Type B pancreatic cell (in vitro differentiated cells): ENCODE data around the gene LGALS7. TPM values are rescaled to one million over a fixed set of nuclear protein-coding genes. Genes with fewer than 3 reads are reported as not detected.
"Not testable (repeated sequence)": the region's sequence is repeated elsewhere in the genome, so short reads cannot be mapped to it uniquely, and the experiment has no call there.

Experiments used
- DNase-seq: peaks from one replicate; pipeline ENCODE4 v3.0.0; 2021; ENCODE audit warnings: mixed read lengths; ENCODE audit not compliant: unreplicated experiment; ENCODE audit errors: extremely low spot score
- H3K27ac Mint-ChIP-seq: 2 replicates; pipeline ENCODE4 v1.8.0; 2021; ENCODE audit warnings: mild to moderate bottlenecking, mixed read lengths
- H3K27me3 Mint-ChIP-seq: 2 replicates; pipeline ENCODE4 v1.8.0; 2021; ENCODE audit warnings: mixed read lengths
- H3K36me3 Mint-ChIP-seq: 2 replicates; pipeline ENCODE4 v1.8.0; 2021; ENCODE audit warnings: mixed read lengths
- H3K4me1 Mint-ChIP-seq: one replicate; pipeline ENCODE4 v1.8.0; 2021; ENCODE audit warnings: mixed read lengths; ENCODE audit not compliant: unreplicated experiment
- H3K4me3 Mint-ChIP-seq: 2 replicates; pipeline ENCODE4 v1.8.0; 2021; ENCODE audit warnings: mild to moderate bottlenecking, mixed read lengths
- H3K9me3 Mint-ChIP-seq: 2 replicates; pipeline ENCODE4 v1.8.0; 2021; ENCODE audit warnings: mixed read lengths
- total RNA-seq: library from RNA; stranded (reverse); gene quantifications from 2 replicates; pipeline ENCODE4 v1.2.1, GENCODE V29; 2021; ENCODE audit warnings: low replicate concordance
- TF ChIP-seq, protein P1 (sequence below): fragments of 200-600 bp; sonication (generic); conservative IDR thresholded peaks from 2 replicates; pipeline ENCODE4 v1.5.0; 2021; ENCODE audit warnings: antibody characterized with exemption, mild to moderate bottlenecking

Gene LGALS7
- total RNA-seq, 1 donor from 2014 or later: 1.8 TPM

DNA sequence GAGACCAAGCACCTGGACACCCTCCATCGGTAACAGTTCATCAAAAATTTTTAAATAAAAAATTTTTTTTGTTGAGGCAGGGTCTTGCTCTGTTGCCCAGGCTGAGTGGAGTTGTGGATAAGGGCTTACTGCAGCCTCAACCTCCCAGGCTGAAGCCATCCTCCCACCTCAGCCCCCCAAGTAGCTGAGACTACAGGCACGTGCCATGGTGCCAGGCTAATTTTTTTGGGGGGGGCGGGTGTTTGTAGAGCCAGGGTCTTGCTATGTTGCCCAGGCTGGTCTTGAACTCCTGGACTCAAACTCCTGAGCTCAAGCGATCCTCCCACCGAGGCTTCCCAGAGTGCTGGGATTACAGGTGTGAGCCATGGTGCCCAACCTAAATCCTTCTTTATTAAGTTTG lies 20.4 kb upstream of the LGALS7 start:
- no peaks in the 10 kb centered on the region for H3K9me3 Mint-ChIP-seq
- TF ChIP-seq, protein P1, sequence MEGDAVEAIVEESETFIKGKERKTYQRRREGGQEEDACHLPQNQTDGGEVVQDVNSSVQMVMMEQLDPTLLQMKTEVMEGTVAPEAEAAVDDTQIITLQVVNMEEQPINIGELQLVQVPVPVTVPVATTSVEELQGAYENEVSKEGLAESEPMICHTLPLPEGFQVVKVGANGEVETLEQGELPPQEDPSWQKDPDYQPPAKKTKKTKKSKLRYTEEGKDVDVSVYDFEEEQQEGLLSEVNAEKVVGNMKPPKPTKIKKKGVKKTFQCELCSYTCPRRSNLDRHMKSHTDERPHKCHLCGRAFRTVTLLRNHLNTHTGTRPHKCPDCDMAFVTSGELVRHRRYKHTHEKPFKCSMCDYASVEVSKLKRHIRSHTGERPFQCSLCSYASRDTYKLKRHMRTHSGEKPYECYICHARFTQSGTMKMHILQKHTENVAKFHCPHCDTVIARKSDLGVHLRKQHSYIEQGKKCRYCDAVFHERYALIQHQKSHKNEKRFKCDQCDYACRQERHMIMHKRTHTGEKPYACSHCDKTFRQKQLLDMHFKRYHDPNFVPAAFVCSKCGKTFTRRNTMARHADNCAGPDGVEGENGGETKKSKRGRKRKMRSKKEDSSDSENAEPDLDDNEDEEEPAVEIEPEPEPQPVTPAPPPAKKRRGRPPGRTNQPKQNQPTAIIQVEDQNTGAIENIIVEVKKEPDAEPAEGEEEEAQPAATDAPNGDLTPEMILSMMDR: no peak
- no peaks in the 10 kb centered on the region for H3K36me3 Mint-ChIP-seq

DNA sequence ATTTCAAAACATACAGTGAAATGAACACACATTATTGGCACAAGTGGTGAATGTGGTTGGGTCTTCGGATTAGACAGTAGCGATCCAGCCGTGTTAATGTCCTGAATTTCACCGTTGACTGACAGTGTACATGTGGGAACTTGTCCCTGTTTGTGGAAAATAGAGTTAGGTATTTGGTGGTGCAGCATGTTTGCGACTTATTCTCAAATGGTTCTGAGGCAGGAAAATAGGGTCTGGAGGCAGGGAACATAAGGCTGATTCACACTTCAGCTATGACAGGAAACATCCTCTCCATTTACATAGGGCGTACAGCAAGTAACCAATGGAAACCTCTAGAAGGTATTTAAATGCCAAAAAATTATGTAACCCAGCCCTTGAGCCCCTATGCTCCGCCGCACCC lies 19.9 kb upstream of the LGALS7 start:
- peak overlapping the region; percentile 54 for H3K4me3 Mint-ChIP-seq

More for the DNA sequence above, 20.4 kb upstream of the LGALS7 start:
- DNase-seq: no peak
- no peak overlapping the region for H3K4me3 Mint-ChIP-seq
- peaks cover 4% of the 10 kb centered on the region for H3K4me1 Mint-ChIP-seq
- peaks cover 3% of the 10 kb centered on the region for H3K27me3 Mint-ChIP-seq
- H3K27ac Mint-ChIP-seq: no peak overlapping the region

DNA sequence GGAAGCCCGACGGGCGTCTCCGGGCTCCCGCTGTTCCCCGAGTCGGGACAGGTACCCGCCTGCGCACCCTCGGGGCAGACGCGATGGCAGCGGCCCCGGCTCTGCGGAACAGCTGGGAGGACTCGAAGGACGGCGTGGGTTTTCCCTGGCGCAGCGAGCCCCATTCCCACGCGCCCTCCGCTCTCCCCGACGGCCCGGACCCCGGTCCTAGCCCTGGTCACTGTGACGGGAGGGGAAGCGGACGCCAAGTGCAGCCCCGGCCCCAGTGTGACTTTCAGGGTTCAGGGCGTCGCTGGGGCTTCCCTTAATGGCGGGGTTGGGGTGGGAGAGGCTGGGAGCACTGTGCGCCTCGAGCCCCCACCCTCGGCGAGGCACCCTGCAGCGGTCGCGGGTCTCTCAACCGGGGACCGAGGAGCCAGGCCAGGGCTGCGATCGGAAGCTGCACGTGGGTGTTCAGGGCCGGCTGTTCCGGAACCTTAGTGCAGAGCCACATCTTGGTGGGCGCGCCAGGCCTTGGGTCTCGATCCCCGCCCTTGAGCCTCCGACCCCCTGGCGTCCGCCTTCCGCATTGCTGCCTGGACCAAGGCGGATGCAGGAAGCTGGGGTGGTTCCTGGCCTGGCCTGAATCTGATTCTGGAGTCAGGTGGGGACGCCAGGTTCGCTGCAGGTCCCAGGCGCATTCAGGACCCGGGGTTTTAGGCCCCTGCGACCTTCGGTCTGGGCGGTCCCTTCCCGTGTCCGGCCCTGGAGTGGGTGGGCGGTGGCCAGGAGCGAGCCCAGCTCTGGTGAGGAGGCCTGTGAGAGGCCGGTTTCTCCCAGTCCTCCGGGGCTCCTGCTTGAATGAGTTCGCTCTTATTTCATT lies 19.2 kb upstream of the LGALS7 start:
- H3K27me3 Mint-ChIP-seq: peaks cover 3% of the 10 kb centered on the region
- peak overlapping the region; percentile 68 for H3K27ac Mint-ChIP-seq
- no peaks in the 10 kb centered on the region for H3K36me3 Mint-ChIP-seq
- H3K9me3 Mint-ChIP-seq: no peaks in the 10 kb centered on the region
- peaks cover 4% of the 10 kb centered on the region for H3K4me1 Mint-ChIP-seq
- DNase-seq: no peak
- no peak overlapping the region for H3K4me3 Mint-ChIP-seq
- TF ChIP-seq, protein P1: no peak

More for the DNA sequence above, 19.9 kb upstream of the LGALS7 start:
- H3K4me1 Mint-ChIP-seq: peaks cover 4% of the 10 kb centered on the region
- TF ChIP-seq, protein P1: no peak
- DNase-seq: no peak
- no peaks in the 10 kb centered on the region for H3K36me3 Mint-ChIP-seq
- H3K9me3 Mint-ChIP-seq: no peaks in the 10 kb centered on the region
- peaks cover 3% of the 10 kb centered on the region for H3K27me3 Mint-ChIP-seq
- peak overlapping the region; percentile 68 for H3K27ac Mint-ChIP-seq

DNA sequence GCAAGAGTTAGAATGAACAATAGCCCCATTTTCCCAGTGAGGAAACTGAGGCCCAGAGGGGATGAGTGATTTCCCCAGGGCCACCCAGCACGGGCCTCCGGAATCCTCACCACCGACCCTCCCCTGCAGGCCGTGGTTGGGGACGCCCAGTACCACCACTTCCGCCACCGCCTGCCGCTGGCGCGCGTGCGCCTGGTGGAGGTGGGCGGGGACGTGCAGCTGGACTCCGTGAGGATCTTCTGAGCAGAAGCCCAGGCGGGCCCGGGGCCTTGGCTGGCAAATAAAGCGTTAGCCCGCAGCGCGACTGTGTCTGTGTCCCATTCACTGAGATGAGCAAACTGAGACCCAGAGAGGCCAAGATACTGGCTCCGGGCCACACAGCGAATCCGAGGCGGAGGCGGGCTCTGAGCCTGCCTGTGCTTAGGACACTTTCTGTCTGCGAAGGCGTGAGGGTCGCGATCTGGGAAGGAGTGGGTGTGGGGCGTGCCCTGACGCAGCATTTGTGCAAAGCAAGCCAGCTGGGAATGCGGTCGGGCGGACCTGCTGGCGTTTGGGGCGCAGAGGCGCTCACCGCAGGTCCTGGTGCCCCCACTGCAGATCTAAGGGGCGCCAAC lies 18.2 kb upstream of the LGALS7 start:
- not testable (repeated sequence) for H3K9me3 Mint-ChIP-seq, H3K4me1 Mint-ChIP-seq, H3K4me3 Mint-ChIP-seq, H3K27me3 Mint-ChIP-seq, H3K27ac Mint-ChIP-seq, H3K36me3 Mint-ChIP-seq, DNase-seq

DNA sequence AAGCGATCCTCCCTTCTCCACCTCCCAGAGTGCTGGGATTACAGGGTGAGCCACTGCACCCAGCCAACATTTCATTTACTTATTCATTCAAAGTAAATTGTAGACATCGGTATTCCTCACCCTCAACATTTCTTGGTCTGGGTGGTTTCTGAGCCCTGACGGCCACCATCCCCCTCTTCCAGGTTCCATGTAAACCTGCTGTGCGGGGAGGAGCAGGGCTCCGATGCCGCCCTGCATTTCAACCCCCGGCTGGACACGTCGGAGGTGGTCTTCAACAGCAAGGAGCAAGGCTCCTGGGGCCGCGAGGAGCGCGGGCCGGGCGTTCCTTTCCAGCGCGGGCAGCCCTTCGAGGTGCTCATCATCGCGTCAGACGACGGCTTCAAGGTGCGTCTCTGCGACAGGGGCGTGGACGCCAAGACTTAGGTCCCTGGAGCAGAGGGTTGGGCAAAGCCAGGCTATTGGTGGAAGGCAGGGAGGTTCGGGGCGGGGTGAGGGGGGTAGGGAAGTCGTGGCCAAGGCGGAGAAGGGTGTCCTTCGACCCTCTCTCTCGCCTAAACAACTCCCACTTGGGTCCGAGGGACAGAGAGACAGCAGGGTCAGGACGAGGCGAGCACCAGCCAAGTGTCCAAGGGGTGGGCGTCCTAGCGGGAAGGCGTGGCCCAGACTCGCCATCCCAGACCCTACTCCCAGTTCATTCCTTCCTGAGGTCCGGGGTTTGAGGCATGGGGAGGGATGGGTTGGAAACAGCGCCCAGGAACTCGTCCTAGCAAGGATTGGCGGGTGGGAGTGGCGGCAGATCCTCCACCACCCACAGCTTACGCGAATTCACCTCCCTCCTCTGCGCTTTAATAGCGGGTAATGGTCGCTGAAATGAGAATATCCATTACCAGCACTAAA lies 17.4 kb upstream of the LGALS7 start:
- H3K27me3 Mint-ChIP-seq, H3K4me1 Mint-ChIP-seq, DNase-seq, H3K9me3 Mint-ChIP-seq, H3K27ac Mint-ChIP-seq, H3K36me3 Mint-ChIP-seq, H3K4me3 Mint-ChIP-seq: not testable (repeated sequence)

DNA sequence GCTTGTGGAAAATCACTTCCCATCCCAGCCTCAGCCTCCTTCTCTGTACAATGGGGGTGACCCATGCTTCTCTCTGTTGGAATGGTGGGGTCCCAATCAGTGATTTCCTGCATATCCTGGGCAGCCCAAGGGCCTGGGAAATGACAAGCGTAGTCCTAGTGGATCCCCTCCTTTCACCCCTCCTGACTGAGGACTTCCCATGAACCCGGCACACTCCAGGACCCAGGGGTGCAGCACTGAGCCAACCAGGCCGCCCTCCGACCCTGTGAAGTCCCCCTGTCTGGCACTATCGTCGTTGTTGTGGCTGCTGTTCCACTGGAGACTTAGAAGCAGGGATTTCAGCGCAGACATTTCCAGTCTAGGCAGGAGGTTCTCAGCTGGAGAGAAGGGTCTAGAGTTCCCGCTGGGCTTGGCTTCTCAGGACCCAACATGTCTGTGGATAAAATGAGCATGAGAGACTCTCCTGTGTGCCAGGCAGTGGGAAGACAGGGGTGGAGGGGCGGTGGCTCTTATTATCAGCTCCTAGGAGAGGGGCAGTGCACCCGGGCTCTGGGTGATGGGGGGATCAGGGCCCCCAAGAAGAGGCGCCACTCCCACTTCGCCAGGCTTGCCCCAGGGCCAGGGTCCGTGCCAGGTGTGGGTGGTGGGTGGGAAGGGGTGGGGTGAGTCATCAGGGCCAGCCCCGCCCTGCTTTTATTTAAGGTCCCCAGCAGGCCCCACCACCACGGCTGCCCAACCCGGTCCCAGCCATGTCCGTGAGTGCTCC lies 15.3 kb upstream of the LGALS7 start, which contains the start of gene LGALS7B:
Gene LGALS7B, plus strand, starts transcription at position 723 of the 766 bp plus-strand sequence. Its CDS starts 27 bp downstream, at position 750.
- H3K27ac Mint-ChIP-seq: no peak within 1 kb of the TSS
- H3K27me3 Mint-ChIP-seq: peaks cover 3% of the 10 kb centered on the region
- TF ChIP-seq, protein P1: no peak
- H3K36me3 Mint-ChIP-seq: no peaks in the 10 kb centered on the region
- DNase-seq: no peak
- no peak within 1 kb of the TSS for H3K4me3 Mint-ChIP-seq
- H3K9me3 Mint-ChIP-seq: no peaks in the 10 kb centered on the region
- H3K4me1 Mint-ChIP-seq: peaks cover 4% of the 10 kb centered on the region
